GM18858 (cell line): ENCODE results near the gene SUPT3H.
"Not testable (repeated sequence)": the region's sequence is repeated elsewhere in the genome, so short reads cannot be mapped to it uniquely, and the experiment has no call there.

Source experiments
- ATAC-seq: cut with Tn5 transposase; IDR thresholded peaks from one replicate; pipeline ENCODE4 v1.9.1; 2021; ENCODE audit not compliant: unreplicated experiment

SUPT3H gene

DNA sequence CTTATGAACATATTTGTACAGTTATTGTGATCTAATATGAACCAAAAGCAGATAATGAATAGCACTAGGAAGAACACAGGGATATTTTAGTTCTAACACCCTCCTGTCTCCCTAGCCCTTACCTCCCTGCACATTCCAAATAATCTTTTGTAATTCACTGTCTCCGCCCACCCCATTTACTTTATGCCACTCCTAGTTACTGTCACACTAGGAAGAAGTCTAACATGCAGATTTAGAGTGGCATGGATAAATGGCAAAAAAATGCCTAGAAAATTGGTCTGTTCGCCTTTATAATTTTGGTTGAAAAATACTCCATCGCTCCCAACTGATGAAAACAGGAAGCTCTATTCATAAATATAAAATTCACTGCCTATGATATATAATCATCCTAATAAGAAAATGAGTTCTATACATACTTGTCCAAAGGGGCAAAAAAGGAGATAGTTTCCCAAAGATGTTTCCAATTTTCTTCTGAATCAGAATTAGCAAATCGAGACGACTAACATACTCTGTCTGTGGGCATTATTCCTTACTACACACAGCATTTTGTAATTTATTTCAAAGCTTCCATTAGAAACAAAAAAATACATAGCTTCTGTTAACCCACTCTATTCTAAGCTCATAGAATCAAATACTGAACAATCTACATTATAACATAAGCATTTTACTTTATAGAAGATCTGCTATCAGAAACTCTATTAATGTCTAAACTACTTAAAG, 50.9 kb downstream of the SUPT3H start:
- ATAC-seq: no peak

GRCh38 chr6:45323656-45324224, 54.0 kb downstream of the SUPT3H start:
- no peak for ATAC-seq

DNA sequence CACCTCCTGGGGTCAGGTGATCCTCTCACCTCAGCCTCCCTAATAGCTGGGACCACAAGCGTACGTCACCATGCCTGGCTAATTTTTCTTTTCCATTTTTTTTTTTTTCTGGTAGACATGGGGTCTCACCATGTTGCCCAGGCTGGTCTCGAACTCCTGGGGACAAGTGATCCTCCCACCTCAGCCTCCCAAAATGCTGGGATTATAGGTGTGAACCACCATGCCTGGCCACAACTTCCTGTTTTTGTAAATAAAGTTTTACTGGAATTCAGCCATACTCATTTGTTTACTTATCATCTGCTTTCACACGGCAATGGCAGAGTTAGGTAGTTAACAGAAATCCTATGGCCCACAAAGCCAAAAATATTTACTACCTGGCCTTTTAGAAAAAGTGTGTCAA, 57.4 kb downstream of the SUPT3H start:
- ATAC-seq: no peak

- ATAC-seq: no peak
These were observed 63.6 kb downstream of the SUPT3H start for GRCh38 chr6:45314146-45314545.

GRCh38 chr6:45310118-45310788, 67.5 kb downstream of the SUPT3H start:
- no peak for ATAC-seq

DNA sequence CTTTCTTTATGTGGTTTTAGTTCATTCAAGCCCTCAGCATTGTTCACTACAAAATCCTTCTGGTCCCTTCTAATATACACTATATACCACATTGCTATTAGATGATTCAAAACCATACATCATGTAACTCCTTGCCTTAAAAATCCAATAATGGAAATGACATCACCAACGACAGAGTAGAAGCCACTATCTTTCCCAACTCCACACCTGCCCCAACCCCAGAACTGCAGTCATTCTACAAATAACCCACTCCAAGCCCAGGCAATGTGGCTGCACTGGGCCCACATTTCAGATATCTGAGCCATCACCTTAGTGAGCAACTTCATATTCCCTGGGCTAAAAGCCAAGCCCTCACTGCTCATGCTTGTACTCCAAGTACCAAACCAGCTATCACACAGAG, 72.2 kb downstream of the SUPT3H start:
- ATAC-seq: no peak

- ATAC-seq: no peak
These were observed 74.9 kb downstream of the SUPT3H start for GRCh38 chr6:45302832-45303231.

- no peak for ATAC-seq
These were observed 76.2 kb downstream of the SUPT3H start for GRCh38 chr6:45301348-45302142.

- no peak for ATAC-seq
These were observed 77.0 kb downstream of the SUPT3H start for GRCh38 chr6:45300736-45301135.

GRCh38 chr6:45299096-45299581, 78.6 kb downstream of the SUPT3H start:
- no peak for ATAC-seq

DNA sequence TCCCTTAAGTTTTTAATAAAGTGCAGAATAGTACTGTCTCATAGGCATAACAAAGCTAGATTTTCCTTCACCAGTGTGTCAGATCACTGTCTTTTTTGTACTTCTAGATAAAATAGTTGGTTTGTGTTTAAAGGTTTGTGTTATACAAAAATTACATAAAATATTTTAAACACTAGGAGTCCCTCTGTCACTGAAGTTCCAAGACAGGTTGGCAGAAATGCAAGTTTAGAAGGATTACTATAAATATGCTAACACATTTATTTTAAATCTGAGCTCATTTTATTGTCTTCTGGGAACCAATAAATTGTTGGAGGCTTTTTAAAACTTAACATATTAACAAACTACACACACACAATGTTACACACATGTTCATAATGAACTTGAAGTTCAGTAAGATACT, 80.4 kb downstream of the SUPT3H start:
- ATAC-seq: no peak

DNA sequence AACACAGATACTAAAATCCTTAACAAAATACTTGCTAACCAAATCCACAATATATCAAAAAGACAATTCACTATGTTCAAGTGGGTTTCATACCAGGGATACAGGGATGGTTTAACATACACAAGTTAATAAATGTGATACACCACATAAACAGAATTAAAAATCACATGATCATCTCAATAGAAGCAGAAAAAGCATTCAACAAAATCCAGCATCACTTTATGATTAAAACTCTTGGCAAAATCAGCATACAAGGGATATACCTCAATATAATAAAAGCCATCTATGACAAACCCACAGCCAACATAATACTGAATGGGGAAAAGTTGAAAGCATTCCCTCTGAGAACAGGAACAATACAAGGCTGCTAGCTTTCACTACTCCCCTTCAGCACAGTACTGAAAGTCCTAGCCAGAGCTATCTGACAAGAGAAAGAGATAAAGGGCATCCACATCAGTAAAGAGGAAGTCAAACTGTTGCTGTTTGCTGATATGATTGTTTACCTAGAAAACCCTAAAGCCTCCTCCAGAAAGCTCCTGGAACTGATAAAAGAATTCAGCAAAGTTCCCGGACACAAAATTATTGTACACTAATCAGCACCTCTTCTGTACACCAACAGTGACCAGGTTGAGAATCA, 83.6 kb downstream of the SUPT3H start:
- not testable (repeated sequence) for ATAC-seq

DNA sequence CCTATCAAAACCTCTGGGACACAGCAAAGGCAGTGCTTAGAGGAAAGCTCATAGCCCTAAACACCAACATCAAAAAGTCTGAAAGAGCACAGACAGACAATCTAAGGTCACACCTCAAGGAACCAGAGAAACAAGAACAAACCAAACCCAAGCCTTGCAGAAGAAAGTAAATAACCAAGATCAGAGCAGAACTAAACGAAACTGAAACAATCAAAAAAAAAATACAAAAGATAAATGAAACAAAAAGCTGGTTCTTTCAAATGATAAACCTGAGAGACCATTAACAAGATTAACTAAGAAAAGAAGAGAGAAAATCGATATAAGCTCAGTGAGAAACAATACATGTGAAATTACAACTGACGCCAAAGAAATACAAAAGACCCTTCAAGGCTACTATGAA, 84.4 kb downstream of the SUPT3H start:
- no peak for ATAC-seq

- ATAC-seq: no peak
These were observed 87.8 kb downstream of the SUPT3H start for GRCh38 chr6:45289751-45290514.

- ATAC-seq: not testable (repeated sequence)
These were observed 91.0 kb downstream of the SUPT3H start for GRCh38 chr6:45286707-45287106.

DNA sequence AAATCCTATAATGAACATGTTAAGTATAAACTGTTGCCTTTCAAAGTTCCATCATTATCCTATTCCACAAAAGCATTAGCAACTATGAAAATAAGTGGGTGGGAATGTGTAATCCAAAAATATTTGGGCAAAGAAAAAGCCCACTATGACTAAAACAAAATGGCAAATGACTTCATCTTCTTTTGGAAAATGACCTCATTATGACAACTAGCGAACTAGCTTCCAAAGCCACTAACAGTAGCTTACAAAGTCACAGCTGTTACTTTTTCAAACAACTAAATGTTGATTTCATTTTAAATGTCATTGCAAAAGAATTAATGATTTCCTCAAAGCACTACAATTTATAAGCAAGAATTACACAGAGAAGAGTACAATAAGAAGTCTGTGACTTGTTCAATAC, 99.4 kb downstream of the SUPT3H start:
- ATAC-seq: no peak

DNA sequence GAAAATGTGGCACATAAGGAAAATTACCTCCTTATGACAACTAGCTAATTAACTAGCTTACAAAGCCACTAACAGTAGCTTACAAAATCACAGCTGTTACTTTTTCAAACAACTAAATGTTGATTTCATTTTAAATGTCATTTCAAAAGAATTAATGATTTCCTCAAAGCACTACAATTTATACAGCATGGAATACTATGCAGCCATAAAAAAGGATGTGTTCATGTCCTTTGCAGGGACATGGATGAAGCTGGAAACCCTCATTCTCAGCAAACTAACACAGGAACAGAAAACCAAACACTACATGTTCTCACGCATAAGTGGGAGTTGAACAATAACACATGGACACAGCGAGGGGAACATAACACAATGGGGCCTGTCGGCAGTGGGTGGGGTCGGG, 100.0 kb downstream of the SUPT3H start:
- not testable (repeated sequence) for ATAC-seq

DNA sequence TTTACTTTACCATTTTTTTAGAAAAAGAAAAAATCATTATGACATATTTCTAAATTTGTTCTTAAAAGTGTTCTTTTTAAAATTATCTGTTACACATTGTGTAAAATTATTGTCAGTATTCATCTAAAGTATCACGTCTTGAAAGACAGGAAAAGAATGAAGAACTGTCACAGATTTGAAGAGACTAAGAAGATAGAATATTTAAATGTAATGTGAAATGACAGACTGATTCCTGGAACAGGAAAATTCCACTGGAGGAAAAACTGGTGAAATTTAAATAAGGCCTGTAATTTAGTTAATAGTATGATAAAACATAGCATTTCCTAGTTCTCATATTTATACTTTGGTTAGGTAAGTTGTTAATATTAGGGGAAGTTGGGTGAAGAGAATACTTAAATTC, 102.4 kb downstream of the SUPT3H start:
- ATAC-seq: no peak

DNA sequence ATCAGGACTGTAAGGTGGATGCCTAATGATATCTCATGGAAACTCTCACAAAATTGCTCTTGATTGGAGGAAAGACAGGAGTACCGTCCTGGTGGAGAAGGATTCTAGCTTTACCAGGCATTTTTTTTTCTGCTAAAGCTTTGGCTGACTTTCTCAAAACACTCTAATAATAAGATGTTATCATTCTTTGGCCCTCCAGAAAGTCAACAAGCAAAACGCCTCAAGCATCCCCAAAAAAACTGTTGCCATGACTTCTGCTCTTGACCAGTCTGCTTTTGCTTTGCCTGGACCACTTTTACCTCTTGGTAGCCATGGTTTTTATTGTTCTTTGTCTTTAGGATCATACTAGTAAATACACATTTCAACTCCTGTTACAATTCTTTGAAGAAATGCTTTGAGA, 105.1 kb downstream of the SUPT3H start:
- no peak for ATAC-seq

DNA sequence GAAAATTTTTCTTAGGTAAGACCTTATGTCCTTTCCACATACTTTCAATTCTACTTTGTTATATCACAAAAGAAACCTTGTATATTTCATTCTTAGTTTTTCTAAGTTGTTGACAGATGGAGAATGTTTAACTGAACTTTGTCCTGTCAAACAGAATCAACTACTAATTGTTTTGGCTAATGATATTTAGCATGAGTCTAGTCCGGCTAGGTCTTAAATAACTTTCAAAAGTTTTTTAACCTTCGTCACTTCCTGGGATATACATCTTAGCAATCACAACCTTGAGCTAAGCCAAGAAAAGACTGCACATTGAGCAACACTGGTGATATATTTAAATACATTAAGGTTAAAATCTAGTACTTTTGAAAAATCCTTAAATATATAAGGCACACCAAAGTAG, 112.5 kb downstream of the SUPT3H start:
- no peak for ATAC-seq
